Activated naive CD4-positive, alpha-beta T cell treated with anti-CD3 and anti-CD28 coated beads, Interleukin-2, amount 10 ng/mL, durations not matched to agents 5 hours and 36 hours (primary cell): ENCODE data around the gene UCHL1. TPM values are rescaled to one million over a fixed set of nuclear protein-coding genes. Genes with fewer than 3 reads are reported as not detected.

ENCODE experiments used
- total RNA-seq, 2 experiments: library from RNA; stranded (reverse); gene quantifications; one replicate each; pipeline ENCODE4 v1.2.3, GENCODE V29; 2021

UCHL1 gene
- not detected for total RNA-seq

GRCh38 chr4:41256740-41257256 lies at the start of gene UCHL1:
Gene UCHL1 (plus strand): TSS chr4:41256928. CDS start chr4:41256977, 49 bp downstream.

GRCh38 chr4:41214136-41214824 lies 42.4 kb upstream of the UCHL1 start, which contains the start of gene APBB2:
Gene APBB2 (minus strand): TSS chr4:41214542. CDS start chr4:41033254, 181,288 bp downstream.

Other genes with a start within 250 kb of the UCHL1 start
- under 1 TPM; 0.18 to 0.48 TPM for gene APBB2, start 42.4 kb upstream of the UCHL1 start, total RNA-seq